HEK293 (cell line): ENCODE measurements around the gene NCK1.
"Not testable (repeated sequence)": the region's sequence is repeated elsewhere in the genome, so short reads cannot be mapped to it uniquely, and the experiment has no call there.

Experiments used
- CTCF ChIA-PET: fragments of 350-600 bp; formaldehyde crosslinking; extraction: SDS; loops from one replicate; lab custom pipeline; 2021; ENCODE audit warnings: antibody characterized with exemption; lab: Yijun Ruan, JAX
- POLR2A ChIA-PET: fragments of 300-600 bp; formaldehyde crosslinking; extraction: SDS; loops from one replicate; lab custom pipeline; 2020; ENCODE audit warnings: antibody characterized with exemption, inconsistent platforms; lab: Yijun Ruan, JAX
- H3K27ac ChIP-seq: fragments of 200-500 bp; sonication (Bioruptor generic); 2 replicates; pipeline ENCODE4 v1.5.1; 2014; ENCODE audit warnings: low read depth, low read length, control low read depth, inconsistent platforms; ENCODE audit errors: extremely low read depth
- H3K36me3 ChIP-seq, 2 experiments: fragments of 200-500 bp in 1 of 2; sonication (Bioruptor generic) in 1 of 2; 1 replicate in 1 of 2; 2 replicates in 1 of 2; pipeline ENCODE4 v1.5.1; 2014 to 2017; ENCODE audit warnings: inconsistent platforms in 2 of 2, low read length in 2 of 2; ENCODE audit not compliant: control insufficient read depth in 2 of 2, insufficient read depth in 1 of 2
- H3K4me1 ChIP-seq: fragments of 200-500 bp; sonication (Bioruptor generic); 2 replicates; pipeline ENCODE4 v1.5.1; 2014; ENCODE audit warnings: mild to moderate bottlenecking, low read length, inconsistent platforms; ENCODE audit not compliant: control insufficient read depth, insufficient read depth
- H3K4me3 ChIP-seq: 2 replicates; pipeline ENCODE4 v1.5.1; 2011; ENCODE audit warnings: low read depth, mild to moderate bottlenecking, control low read depth, low read length, moderate library complexity
- H3K9me3 ChIP-seq: fragments of 200-500 bp; sonication (Bioruptor generic); 2 replicates; pipeline ENCODE4 v1.5.1; 2014; ENCODE audit warnings: low read depth, low read length, inconsistent platforms; ENCODE audit not compliant: control insufficient read depth, insufficient read depth
- EGR2 ChIP-seq: fragments of 450-650 bp; formaldehyde crosslinking; IDR thresholded peaks from 2 replicates; pipeline ENCODE4 v1.5.1; 2016; ENCODE audit warnings: low read depth, missing biosample characterization, missing genetic modification characterization
- GFI1B ChIP-seq: fragments of 450-650 bp; formaldehyde crosslinking; IDR thresholded peaks from 2 replicates; pipeline ENCODE4 v1.5.1; 2016; ENCODE audit warnings: missing biosample characterization, missing genetic modification characterization
- GLIS1 ChIP-seq: fragments of 450-650 bp; formaldehyde crosslinking; IDR thresholded peaks from 2 replicates; pipeline ENCODE4 v1.5.1; 2016; ENCODE audit warnings: missing biosample characterization, missing genetic modification characterization
- KLF1 ChIP-seq: fragments of 450-650 bp; formaldehyde crosslinking; IDR thresholded peaks from 2 replicates; pipeline ENCODE4 v1.5.1; 2016; ENCODE audit warnings: missing biosample characterization, missing genetic modification characterization
- MZF1 ChIP-seq: fragments of 450-650 bp; formaldehyde crosslinking; IDR thresholded peaks from 2 replicates; pipeline ENCODE4 v1.5.1; 2017; ENCODE audit warnings: missing biosample characterization, missing genetic modification characterization, borderline replicate concordance
- PATZ1 ChIP-seq: fragments of 450-650 bp; formaldehyde crosslinking; IDR thresholded peaks from 2 replicates; pipeline ENCODE4 v1.5.1; 2016; ENCODE audit warnings: missing biosample characterization, missing genetic modification characterization
- PRDM1 ChIP-seq: fragments of 450-650 bp; formaldehyde crosslinking; IDR thresholded peaks from 2 replicates; pipeline ENCODE4; 2016; ENCODE audit warnings: missing biosample characterization, missing genetic modification characterization
- TRIM28 ChIP-seq: IDR thresholded peaks from 2 replicates; pipeline ENCODE4 v1.6.1; 2011; ENCODE audit warnings: low read length, control low read depth, borderline replicate concordance
- ZBTB11 ChIP-seq: fragments of 450-650 bp; formaldehyde crosslinking; conservative IDR thresholded peaks from 2 replicates; pipeline ENCODE4 v1.5.1; 2016; ENCODE audit warnings: low read depth, missing biosample characterization, missing genetic modification characterization
- ZFHX2 ChIP-seq: fragments of 450-650 bp; formaldehyde crosslinking; conservative IDR thresholded peaks from 2 replicates; pipeline ENCODE4 v1.5.1; 2016; ENCODE audit warnings: missing biosample characterization, missing genetic modification characterization
- ZIC2 ChIP-seq: fragments of 450-650 bp; formaldehyde crosslinking; IDR thresholded peaks from 2 replicates; pipeline ENCODE4 v1.5.1; 2016; ENCODE audit warnings: missing biosample characterization, missing genetic modification characterization
- ZNF175 ChIP-seq: fragments of 450-650 bp; formaldehyde crosslinking; IDR thresholded peaks from 2 replicates; pipeline ENCODE4 v1.5.1; 2016; ENCODE audit warnings: missing biosample characterization, missing genetic modification characterization
- ZNF362 ChIP-seq: fragments of 450-650 bp; formaldehyde crosslinking; IDR thresholded peaks from 2 replicates; pipeline ENCODE4 v1.5.1; 2016; ENCODE audit warnings: missing biosample characterization, missing genetic modification characterization
- ZNF404 ChIP-seq: fragments of 450-650 bp; formaldehyde crosslinking; IDR thresholded peaks from 2 replicates; pipeline ENCODE4 v1.5.1; 2017; ENCODE audit warnings: missing biosample characterization, missing genetic modification characterization
- ZNF473 ChIP-seq: fragments of 450-650 bp; formaldehyde crosslinking; IDR thresholded peaks from 2 replicates; pipeline ENCODE4 v1.5.1; 2017; ENCODE audit warnings: missing biosample characterization, missing genetic modification characterization
- ZNF555 ChIP-seq: fragments of 450-650 bp; formaldehyde crosslinking; conservative IDR thresholded peaks from 2 replicates; pipeline ENCODE4 v1.5.1; 2017; ENCODE audit warnings: missing biosample characterization, mild to moderate bottlenecking, missing genetic modification characterization, inconsistent platforms
- ZNF560 ChIP-seq: fragments of 450-650 bp; formaldehyde crosslinking; IDR thresholded peaks from 2 replicates; pipeline ENCODE4 v1.5.1; 2017; ENCODE audit warnings: missing biosample characterization, missing genetic modification characterization, borderline replicate concordance

NCK1 gene

GRCh38 chr3:136984837-136985236, 122.8 kb downstream of the NCK1 start (continued):
- peak; percentile 54; the same call in 1 of the 2 replicates for TF ChIP-seq MZF1 (tag by site-specific recombination)
- TF ChIP-seq PRDM1 (tag by site-specific recombination), result no peak
- peak; percentile 78 for TF ChIP-seq ZFHX2 (tag by site-specific recombination)
- no peak for TF ChIP-seq ZNF560 (tag by site-specific recombination)
- no peak for TF ChIP-seq ZNF175 (tag by site-specific recombination)
- 0 out of 2 replicates have a peak, but pooled peaks have one; percentile 12 for TF ChIP-seq ZIC2
- peak; percentile 89 for TF ChIP-seq GLIS1
- peak; percentile 76; the same call in 1 of the 2 replicates for TF ChIP-seq EGR2 (tag by site-specific recombination)
- TF ChIP-seq ZNF473 (tag by site-specific recombination), result no peak
- TF ChIP-seq KLF1 (tag by site-specific recombination), result peak; percentile 54; the same call in 1 of the 2 replicates
- TF ChIP-seq, all 188 proteins: peak for 10

GRCh38 chr3:136987398-136987980, 125.5 kb downstream of the NCK1 start:
- CTCF ChIA-PET, H3K4me3 ChIP-seq, H3K27ac ChIP-seq, POLR2A ChIA-PET, H3K36me3 ChIP-seq, H3K4me1 ChIP-seq, H3K9me3 ChIP-seq: not testable (repeated sequence)

GRCh38 chr3:136988651-136989050, 126.6 kb downstream of the NCK1 start:
- no peaks in the 10 kb centered on the region for H3K9me3 ChIP-seq
- no peak for TF ChIP-seq PATZ1 (tag by site-specific recombination)
- no peak for TF ChIP-seq ZNF362 (tag by site-specific recombination)
- no peak for TF ChIP-seq ZBTB11 (tag by site-specific recombination)
- TF ChIP-seq GFI1B (tag by site-specific recombination), result no peak
- no peak for TF ChIP-seq TRIM28
- no peak for TF ChIP-seq ZNF555 (tag by site-specific recombination)
- TF ChIP-seq ZNF404, result no peak
- no peaks in the 10 kb centered on the region for H3K36me3 ChIP-seq
- no peak overlapping the region for H3K27ac ChIP-seq
- ChIA-PET POLR2A (no interaction called here), CTCF (interaction anchor here (0.6 to 0.7 kb wide), 2 partner anchors 39 to 141 kb away, joined by 3 to 4 read pairs; no protein-coding TSS in a partner anchor)
- no peaks in the 10 kb centered on the region for H3K4me1 ChIP-seq
- no peak overlapping the region for H3K4me3 ChIP-seq
